HG02884 (cell line): Measurements from ENCODE around the gene APH1B.
"Not testable (repeated sequence)": the region's sequence is repeated elsewhere in the genome, so short reads cannot be mapped to it uniquely, and the experiment has no call there.

ENCODE experiments used
- ATAC-seq: cut with Tn5 transposase; IDR thresholded peaks from one replicate; pipeline ENCODE4 v1.9.1; 2021; ENCODE audit warnings: mild to moderate bottlenecking, moderate library complexity; ENCODE audit not compliant: unreplicated experiment

Gene APH1B

DNA sequence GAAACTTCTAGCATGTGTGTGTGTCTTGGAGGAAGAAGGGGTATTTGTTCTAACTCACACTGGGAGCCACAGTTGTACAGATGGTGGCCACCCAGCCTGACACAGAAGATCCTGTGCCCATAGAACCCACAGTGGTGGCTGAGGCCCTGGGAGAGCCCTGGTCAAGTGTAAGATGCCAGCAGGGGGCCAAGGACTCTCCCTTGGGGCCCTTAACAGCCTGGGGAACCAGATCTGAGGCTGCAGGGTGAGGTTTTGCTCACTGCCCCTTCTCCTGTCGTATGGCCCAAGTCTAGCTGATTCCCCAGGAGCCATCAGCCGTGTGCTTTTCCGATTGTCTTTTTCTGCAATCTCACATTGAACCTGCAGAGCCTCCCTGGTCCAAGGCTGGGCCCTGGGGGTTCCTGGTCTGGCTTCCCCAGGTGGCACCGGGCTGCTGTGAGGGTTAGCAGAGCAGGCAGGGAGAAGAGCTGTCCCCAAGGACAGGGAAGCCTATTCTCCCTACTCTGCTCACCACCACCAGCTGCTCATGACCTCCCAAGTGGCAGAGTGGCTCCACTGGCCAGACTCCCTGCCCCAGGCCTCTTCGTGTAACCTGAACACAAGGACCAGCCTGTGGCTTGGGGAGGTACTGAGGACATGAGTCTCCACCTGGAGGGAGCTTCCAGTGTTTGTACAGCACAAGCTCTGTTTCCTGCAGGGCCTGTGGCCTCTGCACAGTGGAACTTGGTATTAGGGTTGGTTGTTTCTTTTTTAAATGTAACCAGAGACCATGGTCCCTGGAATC is 52.4 kb downstream of the APH1B start:
- no peak for ATAC-seq

DNA sequence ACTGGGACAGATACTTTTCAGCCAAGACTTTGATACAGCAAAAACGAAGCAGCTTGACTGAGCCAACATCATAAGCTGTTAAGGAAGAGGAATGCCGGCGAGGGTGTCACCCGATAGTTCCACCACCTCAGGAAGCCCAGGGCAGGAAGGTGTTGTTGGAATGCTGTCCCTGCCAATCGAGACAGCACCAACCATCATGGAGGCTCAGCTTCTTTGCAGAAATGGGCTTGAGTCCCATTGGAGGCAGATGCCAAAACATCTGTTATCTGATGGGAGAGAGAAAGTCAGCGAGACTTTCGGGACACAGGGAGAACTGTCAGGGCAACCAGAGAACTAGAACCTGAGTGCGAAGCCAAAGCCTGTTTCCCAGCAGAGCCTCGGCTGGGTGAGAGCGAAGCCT is 53.5 kb downstream of the APH1B start:
- ATAC-seq, result no peak

DNA sequence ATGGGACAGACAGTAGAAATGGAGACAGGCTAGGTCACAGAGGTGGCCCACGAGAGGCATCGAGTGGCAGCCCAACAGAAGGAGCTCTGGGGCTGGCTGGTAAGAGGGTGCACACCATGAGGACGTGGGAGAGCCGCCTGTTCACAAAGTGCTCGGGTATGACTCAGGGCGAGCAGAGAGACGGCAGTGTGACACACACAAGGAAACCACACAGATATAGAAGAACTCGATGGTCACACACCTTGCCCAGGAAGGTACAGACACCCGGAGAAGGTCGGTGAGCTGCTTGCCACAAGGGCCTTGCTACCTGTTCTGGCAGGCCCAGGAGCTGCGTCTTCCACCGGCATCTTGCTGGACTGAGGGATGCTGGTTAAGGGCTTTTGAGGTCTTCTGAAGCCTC is 54.1 kb downstream of the APH1B start:
- no peak for ATAC-seq

DNA sequence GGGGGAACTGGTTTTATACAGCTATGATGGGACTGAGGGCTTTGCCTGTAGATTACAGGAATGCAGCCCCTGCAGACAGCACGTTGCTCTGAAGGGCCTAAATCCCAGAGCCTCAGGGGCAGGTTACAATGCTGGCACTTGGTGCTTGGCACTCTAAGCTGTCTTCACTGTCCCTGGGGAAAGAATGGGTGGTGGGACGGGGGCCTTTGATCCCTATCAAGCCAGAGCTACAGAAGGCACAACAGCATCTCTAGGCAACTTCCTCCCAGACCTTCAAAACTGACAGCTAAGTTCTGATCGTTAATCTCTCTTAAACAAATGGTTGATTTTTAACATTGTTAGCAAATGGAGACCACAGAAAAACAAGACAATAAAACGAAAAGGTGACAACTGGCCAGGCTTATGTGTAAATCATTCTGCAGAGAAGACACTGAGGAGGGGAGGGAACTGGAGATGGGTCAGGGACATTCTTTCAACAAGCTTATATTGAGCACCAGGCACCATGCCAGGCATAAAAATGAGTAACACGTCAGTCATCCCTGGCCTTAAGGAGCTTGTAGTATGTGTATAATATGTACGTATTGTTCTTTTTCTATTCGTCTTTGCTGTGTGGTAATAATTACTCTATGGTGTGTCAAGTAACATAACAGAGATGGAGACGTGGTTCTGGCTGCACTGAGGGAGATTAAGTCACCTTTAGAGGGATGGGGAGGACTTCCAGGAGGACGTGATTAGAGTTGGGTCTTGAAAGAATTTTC is 55.1 kb downstream of the APH1B start:
- no peak for ATAC-seq

DNA sequence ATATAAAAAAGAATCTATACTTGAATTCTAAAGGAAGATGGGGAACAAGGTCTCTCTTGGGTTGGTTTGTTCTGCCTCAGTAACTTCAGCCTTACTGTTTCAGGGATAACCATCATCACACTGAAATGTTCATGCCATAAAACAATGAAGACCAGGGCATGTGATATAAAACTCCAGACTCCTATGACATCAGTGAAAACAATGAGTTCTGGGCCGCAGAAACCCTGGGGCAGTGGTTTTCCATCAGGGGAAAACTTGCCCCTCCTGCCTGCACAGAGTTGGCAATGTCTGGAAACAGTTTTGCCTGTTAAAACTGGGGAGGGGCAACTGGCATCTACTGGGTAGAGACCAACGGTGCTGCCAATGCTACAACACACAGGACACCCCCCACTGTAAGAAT is 57.4 kb downstream of the APH1B start:
- ATAC-seq, result no peak

DNA sequence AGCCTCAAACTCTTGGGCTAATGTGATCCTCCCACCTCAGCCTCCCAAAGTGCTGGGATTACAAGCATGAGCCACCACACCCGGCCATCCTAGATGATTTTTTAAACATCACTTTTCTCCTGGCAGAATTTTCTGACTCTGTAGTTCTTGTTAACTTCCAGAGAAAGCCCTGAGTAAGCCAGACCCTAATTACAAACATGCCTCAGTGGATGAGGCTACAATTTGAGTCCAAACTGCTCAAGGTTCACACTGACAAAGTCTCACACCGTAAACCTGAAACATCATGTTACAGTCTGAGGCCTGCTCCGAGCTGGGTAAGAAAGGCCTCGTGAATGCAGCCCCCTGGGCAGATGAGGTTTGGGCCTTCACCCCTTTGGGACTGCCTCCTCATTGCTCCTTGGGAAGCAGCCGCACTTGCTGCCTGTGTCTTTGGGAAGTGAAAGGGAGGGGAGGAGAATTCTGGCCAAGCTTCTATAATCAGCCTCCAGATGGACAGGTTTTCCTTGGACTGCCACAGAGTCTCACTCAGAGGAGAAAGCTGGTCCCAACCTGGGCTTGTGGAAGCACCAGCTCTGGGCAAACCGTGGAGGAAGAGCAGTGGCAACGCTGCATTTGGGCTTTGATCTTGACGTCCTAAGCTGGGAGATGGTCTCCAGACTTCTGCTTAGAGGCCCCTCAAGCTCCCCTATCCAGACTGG is 58.3 kb downstream of the APH1B start:
- ATAC-seq, result no peak

DNA sequence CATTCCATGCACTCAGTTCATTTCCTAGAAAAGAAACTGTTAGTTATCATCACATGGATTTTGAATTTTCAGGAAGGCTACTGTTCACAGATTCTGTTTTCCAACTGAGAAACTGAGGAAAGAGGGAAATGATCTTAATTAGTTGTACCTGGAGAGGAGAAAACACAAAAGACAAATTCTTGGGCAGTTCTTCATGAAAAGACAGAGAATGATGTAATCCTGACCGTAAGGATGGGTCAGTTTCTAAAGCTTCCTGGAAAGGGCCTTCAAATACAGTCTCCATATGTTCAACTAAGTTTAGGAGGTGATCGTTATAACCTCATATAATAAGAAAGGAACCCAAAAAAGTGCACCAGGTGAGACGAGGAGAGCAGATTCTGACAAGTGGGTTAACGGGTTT is 59.6 kb downstream of the APH1B start:
- no peak for ATAC-seq

DNA sequence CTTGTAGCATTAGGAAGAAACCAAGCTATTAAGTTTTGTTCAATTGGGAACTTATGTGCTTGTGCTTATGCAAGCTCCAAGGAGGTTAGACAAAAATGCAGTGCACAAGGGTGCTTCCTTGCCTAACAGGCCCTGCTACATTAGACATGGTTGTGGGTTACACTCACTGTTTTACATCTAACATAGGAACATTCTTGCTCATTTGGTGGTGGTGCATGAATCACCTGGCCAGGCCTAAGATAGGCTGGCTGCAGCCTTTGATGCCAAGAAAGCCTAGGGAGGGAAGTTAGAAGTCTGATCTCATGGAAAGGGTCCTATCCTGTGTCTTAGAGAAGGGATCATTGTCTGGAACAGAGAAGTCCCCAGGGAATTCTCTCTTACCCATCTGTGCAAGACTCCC is 60.8 kb downstream of the APH1B start:
- ATAC-seq, result no peak

DNA sequence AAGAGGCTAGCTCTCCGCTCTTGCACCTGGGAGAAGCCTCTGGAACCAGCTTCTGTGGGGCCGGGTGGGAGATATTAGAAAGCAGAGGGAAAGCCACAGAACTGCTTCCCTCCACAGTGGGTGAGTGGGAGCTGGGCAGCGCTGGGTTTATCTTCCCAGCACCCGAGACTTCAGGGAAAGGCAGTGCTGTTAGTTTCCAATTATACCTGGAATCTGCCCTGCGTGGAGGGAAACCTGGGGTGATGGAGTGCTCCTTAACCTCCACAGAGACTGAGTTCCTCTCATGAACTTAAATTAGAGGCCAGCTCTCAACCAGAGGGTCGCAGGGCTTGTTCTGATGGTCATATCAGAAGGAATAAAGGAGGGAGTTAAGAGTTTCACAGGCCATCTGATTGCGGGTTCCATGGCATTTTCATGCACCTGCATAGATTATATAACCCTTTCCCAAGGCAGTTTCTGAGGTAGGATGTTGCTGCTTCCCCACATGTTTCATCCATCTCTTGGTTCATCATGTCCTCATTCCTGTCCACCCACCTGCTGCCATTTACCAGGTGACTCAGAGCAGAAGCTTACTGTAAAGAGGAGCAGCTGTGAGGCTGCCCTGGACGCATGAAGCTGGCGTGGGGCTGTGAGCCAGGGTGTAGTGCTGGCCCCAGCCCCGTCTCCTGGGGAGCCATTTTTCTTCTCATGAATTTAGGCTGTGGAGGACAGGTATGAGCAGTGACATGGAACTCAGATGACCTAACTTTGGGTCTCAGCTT is 61.8 kb downstream of the APH1B start:
- ATAC-seq, result no peak

DNA sequence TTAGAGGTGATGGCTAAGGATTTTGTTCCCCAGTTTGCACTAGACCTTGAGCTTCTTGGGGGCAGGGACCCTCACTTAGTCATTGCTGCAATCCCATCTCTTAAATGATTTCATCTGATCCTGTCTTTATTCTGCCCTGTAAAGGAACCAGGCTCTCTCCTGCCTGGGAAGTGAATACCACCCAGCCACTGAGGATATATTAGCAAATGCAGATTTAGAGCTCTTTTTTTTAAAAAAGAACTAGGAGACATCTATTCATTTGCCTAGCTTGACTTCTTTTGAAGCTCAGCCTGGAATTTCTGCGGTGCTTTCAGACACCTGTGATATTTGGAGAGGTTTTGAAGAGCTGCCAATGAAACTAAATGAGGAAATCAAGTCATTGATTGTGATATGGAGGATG is 62.4 kb downstream of the APH1B start:
- ATAC-seq, result no peak

DNA sequence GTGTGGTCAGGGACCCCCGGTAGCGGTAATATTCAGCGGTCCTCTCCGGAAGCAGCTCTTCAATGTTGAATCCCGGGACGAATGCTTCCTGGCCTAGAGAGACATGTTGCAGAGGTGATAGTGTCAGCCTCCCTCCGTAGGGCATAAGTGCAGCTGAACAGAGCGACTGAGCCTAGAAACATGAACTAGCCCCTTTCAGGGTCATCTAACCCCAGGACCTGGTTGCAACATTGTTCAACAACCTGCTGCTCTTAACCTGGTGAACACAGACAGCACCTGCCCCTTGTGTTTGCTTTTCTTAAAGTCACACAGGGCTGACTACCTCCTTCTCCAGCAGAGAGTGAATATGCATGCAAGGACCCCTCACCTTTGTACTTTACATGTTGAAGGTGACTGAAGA is 62.9 kb downstream of the APH1B start:
- no peak for ATAC-seq

DNA sequence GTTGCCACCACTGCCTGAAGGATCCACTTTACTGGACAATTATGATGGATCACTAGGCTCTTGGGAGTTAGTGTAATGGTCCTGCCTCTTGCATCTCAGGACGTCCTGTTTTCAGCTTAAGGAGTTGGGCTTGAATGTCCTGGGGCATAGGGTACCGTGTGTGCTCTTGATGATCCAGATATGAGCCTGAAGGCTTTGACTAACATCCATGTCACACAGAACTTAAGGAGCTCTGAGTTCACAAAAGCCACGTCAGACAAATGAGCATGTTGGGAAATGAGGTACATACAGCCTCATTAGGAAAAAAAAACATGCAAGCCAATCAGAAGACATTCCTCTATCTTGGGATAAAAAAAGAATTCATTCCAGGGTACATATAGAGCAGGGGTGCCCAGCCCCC is 63.5 kb downstream of the APH1B start:
- ATAC-seq, result no peak

DNA sequence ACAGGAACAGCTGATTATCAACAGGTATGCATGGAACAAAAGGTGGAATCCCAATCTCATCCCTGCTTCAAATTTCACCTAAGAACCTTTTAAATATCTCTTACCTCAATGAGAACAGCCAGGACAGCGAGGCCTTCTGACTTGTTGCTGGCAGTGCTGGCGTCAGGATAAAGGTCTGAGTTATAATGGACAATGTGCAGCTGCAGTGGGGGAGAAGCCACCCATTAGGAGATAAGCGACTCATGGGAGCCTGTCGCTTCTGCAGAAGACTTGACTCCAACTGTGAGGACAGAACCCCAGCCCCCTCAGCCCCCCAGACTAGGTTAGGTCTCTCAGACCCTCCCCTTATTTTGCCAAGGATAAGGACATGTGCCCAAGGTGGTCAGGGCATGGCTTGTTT is 64.5 kb downstream of the APH1B start:
- ATAC-seq, result no peak

DNA sequence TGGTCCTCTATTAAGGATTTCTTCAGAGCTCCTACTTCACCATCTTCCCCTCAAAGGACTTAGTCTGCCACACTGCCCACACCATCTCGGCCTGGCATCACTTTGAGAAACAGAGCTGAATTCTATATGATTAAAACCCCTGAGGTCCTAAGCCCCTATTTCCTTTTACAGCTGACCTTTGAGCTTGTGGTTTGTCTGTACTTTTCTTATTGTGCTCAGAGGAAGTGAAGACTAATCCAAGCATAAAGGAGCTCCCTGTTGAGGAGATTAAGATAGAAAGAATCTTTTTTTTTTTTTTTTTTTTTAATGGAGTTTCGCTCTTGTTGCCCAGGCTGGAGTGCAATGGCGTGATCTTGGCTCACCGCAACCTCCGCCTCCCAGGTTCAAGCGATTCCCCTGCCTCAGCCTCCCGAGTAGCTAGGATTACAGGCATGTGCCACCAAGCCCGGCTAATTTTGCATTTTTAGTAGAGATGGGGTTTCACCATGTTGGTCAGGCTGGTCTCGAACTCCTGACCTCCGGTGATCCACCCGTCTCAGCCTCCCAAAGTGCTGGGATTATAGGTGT is 65.7 kb downstream of the APH1B start:
- not testable (repeated sequence) for ATAC-seq

DNA sequence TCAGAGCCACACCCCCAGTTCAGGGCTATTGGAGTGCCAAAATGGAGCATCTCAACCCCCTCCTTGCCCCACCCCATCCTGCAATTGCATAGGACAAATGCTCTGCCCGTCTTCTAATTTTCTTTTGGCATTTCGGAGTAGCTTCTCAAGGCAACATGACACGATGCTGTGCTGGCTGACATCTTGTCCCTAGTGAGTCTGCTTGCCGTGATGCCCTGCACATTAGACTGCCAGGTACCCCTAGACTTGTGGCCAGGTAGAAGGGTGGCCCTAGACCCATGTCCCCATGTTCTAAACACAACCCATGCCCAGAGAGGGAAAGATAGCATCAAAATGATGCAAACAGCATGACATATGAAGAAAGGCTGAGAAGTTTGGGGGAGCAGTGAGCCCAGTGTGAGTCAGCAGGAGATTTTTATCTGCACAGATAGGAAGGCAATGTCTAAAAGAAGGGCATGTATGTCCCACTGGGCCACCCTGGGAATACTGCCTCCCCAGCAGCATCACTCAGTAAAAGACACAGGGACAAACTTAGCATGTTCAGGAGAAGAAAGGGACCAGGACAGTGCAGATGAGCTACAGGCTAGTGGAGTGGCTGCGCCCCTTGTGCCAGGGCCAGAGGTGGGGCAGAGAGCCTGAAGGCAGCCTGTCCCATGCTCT is 67.5 kb downstream of the APH1B start:
- no peak for ATAC-seq

DNA sequence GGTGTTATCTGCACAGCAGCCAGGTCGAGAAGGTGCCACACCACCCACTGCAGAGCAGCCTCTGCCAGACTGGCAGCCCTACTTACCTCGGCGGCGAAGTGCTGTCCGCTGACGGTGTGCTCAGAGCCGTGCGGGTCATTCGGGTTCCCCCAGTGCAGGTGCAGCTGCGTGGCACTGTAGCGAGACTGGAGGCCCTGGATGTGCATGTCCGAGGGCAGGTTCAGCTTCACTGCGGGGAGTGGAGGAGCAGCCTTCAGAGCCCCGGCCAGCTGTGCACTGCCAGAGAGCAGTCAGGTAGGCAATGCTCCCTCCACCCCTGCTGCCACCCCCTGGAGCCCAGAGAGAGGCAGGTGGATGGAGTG is 68.0 kb downstream of the APH1B start:
- ATAC-seq, result no peak

DNA sequence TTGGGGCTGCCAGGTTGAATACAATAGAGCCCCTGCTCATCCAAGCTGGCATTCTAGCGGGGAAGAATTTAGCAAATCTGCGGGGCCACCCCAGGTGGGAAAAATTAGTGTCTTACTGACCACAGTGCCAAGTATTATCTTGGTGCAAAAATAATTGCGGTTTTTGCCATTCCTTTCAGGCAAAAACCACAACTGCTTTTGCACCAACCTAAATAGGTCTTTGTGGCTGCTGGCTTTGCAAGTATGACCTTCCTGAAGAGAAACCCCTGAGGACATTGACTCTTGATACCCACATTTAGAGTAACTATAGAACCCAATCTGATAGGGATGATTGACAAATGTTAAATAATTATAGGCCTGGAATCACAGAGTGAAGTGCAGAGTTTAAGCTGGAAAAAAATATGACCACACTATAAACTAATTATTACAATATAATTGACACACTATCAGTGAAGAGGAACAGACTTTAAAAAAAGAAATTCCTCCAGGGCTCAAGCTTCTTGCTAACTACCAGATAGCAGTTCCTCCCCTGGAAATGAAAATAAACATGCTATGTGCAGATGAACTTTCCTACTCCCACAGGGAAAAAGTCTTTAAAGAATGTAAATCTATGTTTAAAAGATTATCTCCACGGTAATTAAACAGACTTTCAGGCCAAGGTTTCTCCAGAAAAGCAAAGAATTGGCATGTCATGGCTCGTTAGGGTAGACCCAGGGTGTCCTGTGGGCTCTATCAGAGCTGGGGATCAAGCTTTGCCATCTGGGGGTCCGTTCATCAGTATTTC is 69.9 kb downstream of the APH1B start:
- no peak for ATAC-seq

DNA sequence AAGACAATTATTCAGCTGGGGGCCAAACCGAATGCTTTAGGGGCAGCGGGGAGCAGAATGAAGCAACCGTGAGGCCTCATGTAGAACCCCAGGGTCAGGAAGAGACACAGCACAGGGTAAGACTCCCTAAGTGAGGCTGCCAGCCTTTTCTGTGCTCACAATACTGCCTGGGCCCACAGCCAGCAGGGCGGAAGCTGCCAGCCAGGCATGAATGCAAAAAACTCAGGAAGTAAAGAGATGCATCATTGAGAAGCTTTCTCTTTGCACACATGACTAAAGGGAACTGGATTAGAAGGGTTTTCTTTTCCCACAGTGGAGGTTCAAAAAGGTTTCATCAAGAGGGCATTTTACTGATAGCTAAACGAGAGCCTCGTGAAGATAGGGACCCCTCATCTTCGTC is 71.0 kb downstream of the APH1B start:
- no peak for ATAC-seq

DNA sequence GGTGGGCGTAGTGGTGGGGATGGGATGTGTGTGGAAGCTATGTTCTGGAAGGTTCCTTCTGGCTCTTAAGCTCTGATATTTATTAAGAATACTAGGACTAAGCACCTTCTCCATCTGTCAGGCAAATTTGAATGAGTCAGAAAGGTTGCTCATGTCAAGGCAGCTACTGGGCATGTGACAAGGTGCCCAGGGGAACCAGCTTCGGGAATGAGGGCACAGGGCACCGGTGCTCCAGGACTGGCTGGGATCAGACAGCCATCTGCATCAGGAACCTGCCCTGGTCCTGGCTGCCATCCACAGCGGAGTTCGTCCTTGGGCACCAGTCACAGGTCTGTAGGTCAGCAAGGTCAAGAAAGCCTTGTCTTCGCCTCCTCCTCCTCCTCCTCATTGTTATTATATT is 71.8 kb downstream of the APH1B start:
- no peak for ATAC-seq

DNA sequence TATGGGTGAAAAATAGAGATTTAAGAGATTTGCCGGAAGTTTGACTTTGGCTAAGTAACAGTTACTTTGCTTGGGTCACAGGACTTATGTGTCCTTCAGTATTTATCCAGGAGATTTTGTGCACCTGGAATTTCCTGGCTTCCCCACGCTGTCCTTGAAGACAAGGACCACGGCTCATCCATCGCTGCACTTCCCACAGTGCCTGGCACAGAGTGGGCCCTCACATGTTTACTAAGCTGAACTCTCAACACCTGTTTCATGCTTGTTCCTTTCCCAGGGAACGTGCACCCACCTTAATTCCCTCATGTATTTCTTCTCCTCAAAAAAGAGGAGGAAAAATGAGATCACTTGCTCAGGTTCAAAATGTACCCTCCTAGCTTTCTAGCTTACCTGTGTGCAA is 72.2 kb downstream of the APH1B start:
- ATAC-seq, result no peak
